GM23338 (cell line): ENCODE data around the gene GFRA1.

Experiments
- EZH2 ChIP-seq: fragments of 200-600 bp; sonication (generic); IDR thresholded peaks from one replicate; pipeline ENCODE4 v1.8.0; 2017; ENCODE audit warnings: antibody characterized with exemption, mild to moderate bottlenecking, low read depth; ENCODE audit not compliant: unreplicated experiment
- TF ChIP-seq, protein P1 (sequence below), 2 experiments: fragments of 200-600 bp in 1 of 2; sonication (generic) in 1 of 2; conservative IDR thresholded peaks; 2 replicates each; pipeline versions ENCODE4 v1.5.1 to v1.6.1; 2016 to 2017; ENCODE audit warnings: antibody characterized with exemption in 2 of 2, low read depth in 2 of 2, mild to moderate bottlenecking in 2 of 2, moderate library complexity in 1 of 2

DNA sequence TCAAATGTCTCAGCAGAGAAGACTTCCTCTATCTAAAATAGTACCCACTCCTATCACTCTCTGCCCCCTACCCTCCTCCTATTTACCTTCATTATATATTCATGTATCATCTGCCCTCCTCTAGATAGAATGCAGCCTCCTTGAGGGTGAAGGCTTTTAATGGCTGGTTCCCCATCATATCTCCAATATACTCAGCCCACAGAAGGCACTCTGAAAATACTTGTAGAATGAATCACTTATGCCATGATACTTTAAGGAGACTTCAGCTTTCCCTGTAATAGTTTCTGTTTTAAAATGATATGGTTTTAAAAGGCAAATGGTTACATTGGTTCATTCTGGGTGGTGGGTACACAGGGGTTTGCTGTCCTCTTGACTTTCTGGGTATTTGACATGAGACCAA lies 25.3 kb downstream of the GFRA1 start:
- TF ChIP-seq, protein P1, sequence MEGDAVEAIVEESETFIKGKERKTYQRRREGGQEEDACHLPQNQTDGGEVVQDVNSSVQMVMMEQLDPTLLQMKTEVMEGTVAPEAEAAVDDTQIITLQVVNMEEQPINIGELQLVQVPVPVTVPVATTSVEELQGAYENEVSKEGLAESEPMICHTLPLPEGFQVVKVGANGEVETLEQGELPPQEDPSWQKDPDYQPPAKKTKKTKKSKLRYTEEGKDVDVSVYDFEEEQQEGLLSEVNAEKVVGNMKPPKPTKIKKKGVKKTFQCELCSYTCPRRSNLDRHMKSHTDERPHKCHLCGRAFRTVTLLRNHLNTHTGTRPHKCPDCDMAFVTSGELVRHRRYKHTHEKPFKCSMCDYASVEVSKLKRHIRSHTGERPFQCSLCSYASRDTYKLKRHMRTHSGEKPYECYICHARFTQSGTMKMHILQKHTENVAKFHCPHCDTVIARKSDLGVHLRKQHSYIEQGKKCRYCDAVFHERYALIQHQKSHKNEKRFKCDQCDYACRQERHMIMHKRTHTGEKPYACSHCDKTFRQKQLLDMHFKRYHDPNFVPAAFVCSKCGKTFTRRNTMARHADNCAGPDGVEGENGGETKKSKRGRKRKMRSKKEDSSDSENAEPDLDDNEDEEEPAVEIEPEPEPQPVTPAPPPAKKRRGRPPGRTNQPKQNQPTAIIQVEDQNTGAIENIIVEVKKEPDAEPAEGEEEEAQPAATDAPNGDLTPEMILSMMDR (conservative IDR thresholded peaks at IDR 0.05; ENCODE audit: low read depth in 2 of 2) = no peak
- no peak for TF ChIP-seq EZH2
